HG03196 (cell line): ENCODE measurements around the gene CEACAM16.
A peak's percentile ranks its signal among the peaks of the same experiment; 100 is the strongest.
"Not testable (repeated sequence)": the region's sequence is repeated elsewhere in the genome, so short reads cannot be mapped to it uniquely, and the experiment has no call there.

Experiments
- ATAC-seq: cut with Tn5 transposase; IDR thresholded peaks from one replicate; pipeline ENCODE4 v1.9.1; 2021; ENCODE audit not compliant: unreplicated experiment

Gene CEACAM16

DNA sequence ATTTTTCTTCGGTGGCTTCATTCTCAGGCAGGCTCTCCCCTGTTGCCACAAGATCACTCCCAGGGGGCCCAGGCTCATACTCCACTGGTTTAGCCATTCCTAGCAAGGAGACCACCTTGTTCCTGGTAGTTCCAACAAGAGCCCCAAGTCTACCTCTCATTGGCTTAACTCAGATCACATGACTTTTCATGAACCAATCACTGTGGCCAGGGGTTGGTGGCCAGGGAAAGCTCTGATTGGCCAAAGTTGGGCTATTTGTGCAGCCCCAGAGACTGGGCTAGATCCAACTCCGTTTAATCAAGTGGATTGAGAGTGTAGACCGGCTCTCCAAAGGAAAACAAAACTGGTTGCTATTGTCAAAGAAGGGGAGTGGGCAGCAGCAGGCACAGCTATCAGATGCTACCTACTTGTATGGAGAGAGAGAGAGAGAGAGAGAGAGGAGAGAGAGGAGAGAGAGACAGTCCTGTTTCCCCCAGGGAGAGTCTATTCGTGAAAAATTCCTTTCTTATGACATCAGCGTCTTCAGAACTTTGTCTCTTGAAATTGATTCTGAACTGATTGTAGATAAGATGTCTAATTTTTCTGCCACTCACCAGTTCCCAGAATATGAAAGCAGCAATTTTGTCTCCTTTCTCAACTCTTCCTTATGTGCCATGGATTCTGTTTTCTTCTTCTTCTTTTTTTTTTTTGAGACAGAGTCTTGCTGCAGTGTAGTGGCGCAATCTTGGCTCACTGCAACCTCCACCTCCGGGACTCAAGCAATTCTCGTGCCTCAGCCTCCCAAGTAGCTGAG lies 21.7 kb upstream of the CEACAM16 start:
- ATAC-seq, result no peak

GRCh38 chr19:44680536-44680935 lies 18.4 kb upstream of the CEACAM16 start:
- ATAC-seq, result no peak

DNA sequence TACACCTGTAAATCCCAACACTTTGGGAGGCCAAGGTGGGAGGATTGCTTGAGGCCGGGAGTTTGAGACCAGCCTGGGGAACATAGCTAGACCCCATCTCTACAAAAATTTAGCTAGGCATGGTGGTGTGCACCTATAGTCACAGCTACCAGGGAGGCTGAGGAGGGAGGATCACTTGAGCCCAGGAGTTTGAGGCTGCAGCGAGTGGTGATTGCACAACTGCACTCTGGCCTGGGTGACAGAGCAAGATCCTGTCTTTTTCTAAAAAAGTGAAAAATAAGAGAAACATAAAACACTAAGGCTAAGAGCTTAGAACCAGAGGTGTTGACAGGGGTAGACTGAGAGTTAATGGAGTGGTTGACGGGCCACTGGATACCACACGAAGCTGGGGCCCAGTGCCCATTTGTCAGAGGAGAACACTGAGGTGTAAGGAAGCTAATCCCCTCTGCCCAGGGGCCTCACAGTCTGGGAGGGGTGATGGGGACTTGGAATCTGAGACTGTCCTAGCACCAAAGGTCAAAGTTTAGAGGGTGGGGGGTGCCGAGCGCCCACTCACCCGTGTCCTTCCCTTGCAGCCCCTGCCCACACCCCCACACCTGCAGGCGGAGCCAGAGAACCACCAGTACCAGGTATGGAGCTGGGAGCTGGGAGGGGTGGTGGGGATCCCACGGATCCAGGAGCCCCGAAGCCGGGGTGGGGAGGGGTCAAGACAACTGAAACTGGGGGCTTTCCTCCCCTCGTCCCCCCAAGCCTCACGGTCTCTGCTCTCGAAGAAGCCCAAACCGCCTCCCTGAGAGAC lies 16.8 kb upstream of the CEACAM16 start:
- ATAC-seq, result no peak

GRCh38 chr19:44682807-44683206 lies 16.1 kb upstream of the CEACAM16 start:
- no peak for ATAC-seq

DNA sequence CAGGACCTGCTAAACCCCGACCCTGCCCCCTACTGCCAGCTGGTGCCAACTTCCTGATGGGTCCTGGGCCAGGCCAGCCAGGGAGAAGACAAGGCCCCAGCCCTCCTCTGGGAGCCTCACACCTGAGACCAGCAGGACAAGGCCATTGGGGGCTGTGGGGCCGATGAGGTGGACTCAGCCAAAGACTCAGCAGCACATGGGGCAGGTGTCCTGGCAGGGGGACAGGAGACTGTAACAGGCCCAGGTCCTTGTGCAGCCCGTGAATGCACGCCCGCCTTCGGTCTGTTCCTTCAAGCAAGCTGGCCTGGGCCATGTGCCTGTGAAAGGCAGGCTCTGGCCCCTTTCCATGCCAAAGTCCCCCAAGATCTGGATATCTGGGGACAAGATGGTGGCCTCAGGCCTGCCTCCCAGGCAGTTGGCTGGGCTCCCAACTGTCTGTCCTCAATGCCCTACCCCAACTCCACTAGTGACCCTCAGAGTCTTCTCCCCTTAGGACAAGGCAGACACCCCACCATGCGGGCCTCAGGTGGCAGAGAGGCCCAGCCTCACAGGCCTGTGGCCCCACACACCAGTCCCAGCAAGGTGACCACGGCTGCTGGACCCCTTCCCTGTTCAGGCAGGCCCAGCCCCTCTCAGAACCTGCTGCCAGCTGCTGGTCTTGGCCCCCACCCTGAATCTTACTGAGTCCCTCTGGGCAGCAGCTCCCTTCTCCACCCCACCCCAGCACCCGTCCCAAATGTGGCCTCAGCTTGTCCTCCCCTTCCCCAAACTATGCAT lies 15.3 kb upstream of the CEACAM16 start:
- ATAC-seq, result no peak

DNA sequence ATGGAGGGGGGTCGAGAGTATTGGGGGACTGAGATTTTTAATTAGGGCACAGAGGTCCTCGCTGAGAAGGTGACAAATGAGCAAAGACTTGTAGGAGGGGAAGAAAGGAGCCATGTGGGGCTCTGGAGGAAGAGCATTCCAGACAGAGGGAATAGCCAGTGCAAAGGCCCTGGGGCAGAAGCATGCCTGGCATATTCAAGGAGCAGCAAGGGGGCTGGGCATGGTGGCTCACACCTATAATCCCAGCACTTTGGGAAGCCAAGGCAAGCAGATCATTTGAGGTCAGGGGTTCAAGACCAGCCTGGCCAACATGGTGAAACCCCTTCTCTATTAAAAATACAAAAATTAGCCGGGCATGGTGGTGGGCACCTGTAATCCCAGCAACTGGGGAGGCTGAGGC lies 14.6 kb upstream of the CEACAM16 start:
- ATAC-seq, result not testable (repeated sequence)

DNA sequence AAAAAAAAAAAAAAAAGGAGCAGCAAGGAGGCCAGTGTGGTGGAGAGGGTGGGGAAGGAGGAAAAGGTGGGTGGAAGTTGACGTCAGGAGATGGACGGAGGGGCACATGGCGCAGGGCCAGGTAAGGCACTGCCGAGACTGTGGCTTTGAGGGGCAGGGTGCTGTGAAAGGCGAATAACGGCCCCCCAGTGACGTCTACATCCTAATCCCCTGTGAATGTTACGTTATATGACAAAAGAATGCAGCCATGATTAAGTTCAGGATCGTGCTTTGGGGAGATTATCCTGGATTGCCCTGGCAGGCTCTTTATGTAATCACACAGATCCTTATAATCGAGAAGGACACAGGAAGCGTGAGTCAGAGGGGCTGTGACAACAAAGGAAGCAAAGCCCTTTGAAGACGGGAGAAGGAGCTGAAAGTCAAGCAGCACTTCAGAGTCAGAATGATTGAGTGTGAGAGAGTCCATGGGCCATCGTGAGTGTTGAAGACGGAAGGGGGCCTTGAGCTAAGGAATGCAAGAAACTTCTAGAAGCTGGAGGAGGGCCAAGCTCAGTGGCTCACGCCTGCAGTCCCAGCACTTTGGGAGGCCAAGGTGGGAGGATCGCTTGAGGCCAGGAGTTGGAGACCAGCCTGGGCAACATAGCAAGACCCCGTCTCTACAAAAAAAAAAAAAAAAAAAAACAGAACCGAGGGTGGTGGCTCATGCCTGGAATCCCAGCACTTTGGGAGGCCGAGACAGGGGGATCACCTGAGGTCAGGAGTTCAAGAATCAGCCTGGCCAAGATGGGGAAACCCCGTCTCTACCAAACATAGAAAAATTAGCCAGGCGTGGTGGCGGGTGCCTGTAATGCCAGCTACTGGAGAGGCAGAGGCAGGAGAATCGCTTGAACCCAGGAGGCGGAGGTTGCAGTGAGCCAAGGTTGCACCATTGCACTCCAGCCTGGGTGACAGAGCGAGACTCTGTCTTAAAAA lies 13.8 kb upstream of the CEACAM16 start:
- ATAC-seq, result no peak

GRCh38 chr19:44685877-44686276 lies 13.1 kb upstream of the CEACAM16 start:
- ATAC-seq, result no peak

- ATAC-seq, result no peak
These were observed 12.1 kb upstream of the CEACAM16 start for GRCh38 chr19:44686896-44687295.

DNA sequence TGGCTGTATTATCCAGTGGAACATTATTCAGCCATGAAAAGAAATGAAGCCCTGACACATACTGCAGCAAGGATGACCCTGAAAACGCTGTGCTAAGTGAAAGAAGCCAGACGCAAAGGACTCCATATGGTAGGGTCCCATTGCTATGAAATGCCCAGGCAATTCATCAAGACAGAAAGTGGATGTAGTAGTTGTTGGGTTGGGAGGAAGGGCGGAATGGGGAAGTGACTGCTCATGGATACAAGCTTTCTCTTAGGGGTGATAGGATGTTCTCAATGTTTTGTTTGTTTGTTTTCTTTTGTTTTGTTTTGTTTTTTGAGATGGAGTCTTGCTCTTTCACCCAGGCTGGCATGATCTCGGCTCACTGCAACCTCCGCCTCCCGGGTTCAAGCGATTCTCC lies 11.1 kb upstream of the CEACAM16 start:
- ATAC-seq, result no peak

- ATAC-seq, result no peak
These were observed 9.4 kb upstream of the CEACAM16 start for GRCh38 chr19:44689290-44690130.

DNA sequence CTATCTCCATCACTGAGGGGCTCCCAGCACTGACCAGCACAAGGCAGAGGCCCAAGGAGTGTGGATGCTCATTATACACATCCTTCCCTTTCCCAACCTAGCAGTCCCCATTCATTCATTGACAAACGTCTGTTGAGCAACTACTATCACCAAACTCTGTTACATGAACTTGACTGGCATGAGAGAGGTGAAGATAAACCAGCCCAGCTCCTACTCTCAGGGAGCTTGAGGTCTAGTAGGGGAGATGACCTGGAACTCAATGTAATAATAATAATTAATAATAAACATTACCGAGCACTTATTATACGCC lies 8.9 kb upstream of the CEACAM16 start:
- ATAC-seq, result no peak

DNA sequence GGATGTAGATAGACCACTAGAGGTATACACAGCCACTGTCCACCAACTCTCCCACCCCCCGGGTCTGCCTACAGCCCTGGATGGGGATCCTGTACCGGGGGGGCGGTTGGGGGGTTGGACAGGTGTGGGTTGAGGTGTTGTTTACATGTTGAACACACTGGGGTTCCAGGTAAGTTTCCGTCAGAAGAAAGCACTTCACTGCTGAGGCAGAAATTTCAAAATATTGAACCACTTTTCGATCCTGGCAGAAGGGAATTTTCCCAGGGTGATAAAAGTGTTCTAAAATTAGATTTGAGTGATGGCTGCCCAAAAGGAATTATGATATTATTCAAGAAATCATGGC lies 6.6 kb upstream of the CEACAM16 start:
- ATAC-seq, result peak; percentile 14

DNA sequence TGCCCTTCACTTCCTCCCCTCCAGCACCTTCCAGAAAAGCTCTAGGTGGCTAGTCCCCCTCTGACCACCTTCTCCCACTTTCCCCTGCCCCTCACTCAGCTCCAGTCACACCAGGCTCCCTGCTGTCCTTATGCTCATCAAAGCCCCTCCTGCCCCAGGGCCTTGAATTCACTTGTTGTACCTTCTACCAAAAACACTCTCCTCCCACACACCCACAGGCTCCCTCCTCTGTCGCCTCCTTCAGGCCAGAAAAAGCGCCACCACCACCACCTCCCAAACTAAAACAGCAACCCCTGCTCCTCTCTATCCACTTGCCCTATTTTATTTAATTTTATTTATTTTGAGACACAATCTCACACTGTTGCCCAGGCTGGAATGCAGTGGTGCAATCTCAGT lies 4.8 kb upstream of the CEACAM16 start:
- no peak for ATAC-seq

DNA sequence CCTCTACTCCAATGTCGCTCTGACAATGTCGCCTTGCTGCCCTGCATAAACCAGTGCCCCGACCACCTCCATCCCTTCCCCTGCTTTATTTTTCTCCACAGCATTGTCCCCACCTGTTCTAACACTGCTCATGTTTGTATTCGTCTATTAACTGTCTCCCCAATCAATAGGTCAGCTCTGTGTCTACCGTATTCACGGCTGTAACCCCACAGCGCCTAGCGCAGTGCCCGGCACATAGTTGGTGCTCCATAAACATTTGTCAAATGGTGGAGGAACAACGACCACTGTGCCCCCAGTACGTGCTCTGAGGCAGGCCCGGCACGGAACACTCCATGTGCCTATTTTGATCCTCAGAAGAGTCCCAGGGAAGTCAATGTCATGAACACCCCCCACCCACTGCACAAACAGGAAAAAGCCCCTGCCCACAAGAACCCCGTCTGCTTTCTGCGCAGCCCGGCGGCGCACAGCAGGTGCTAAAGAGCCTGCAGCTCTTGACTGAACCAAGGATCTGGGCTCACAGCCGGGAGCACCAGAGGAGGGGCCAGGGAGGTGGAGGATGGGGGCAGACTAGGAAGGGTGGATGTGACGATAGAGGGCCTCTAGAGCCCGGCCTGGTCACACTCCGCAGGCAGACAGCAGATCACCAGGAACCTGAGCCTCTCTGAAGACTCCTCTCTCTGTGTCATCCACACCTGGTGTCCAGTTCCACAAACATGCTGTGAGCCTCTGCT lies 1.8 kb upstream of the CEACAM16 start:
- no peak for ATAC-seq

DNA sequence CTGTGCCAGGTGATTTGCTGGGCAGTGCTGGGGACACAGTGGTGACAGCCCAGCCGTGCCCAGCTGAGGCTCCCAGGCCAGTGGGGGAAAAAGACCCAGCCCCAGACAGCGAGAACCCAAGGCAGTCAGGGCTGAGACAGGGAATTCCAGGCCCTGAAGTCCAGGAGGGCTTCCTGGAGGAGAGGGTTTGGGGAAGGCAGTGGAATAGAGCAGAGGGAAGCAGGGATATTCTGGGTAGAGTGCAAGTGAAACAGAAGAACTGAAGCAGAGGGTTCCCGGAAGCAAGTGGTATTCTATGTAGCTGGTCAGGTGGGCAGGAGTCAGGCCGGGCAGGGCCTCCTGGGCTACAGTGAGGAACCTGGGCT lies 1.3 kb upstream of the CEACAM16 start:
- no peak for ATAC-seq

- ATAC-seq, result no peak
These were observed 1.6 kb downstream of the CEACAM16 start for GRCh38 chr19:44700547-44700946.

DNA sequence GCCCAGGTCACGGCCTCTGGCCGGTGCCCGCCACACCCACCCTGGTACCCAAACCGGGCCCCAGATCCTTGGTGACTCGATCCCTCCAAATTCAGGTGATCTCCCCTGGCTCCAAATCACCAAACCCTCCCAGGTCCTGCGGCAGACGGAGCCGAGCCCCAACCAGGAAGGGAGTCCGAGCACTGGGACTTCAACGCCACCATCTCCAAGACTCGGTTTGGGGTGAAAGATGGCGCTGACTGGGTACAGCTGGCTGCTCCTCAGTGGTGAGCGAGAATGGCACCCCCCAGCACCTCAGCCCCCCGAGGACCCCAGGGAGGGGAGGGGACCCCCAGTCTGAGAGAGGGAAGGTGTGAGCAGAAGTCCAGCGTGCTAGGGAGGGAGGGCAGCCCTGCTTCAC lies 2.3 kb downstream of the CEACAM16 start:
- ATAC-seq, result no peak

- no peak for ATAC-seq
These were observed 3.7 kb downstream of the CEACAM16 start for GRCh38 chr19:44702551-44703176.
